ENCODE results near the gene CEP70. TPM values are rescaled to one million over a fixed set of nuclear protein-coding genes. Genes with fewer than 3 reads are reported as not detected.
A peak's percentile ranks its signal among the peaks of the same experiment; 100 is the strongest.

The CEP70 gene
- total and polyA plus RNA-seq, 2 of the 13 experiments (the other 11 are each of a cell fraction or from before 2014, with no cell fraction given): 4.0 to 22.3 TPM

DNA sequence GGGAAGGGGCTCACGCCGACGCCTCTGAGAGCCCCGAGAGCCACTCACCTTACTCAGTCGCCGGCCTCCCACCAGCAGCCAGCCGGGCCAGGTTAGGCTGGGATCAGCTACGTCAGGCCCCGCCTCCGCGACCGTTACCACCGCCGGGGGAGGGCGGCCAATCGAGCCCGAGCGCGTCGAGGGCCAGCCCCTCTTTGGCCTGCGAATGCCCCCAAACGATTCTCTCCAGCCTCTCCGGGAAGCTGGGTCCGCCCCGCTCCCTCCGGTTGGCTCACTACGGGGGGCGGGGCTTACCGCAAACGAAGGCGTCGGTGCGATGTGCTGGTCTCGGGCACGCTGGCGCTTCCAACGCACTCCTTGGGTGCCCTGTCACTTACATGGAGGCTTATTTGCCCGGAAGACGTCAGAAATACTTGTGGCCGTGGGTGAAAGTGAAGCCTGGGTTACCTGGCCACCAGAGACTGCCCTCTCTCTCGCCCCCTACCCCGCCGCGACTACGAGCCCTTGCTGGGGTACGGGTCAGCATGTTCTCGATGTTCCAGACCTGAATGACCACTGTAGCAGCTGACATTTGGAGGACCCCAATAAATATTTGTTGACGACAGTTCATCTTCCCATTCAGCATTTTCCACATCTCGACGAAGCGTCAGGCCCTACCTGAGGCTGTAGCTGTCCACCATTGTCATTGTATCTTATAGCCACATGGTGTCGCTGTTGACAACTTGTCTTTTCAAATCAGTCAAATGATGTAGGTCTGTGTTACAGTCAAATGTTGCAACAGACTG lies at the start of gene CEP70 (continued):
- TF ChIP-seq KLF16 (CRISPR knock-in tag; IDR thresholded peaks at IDR 0.05) (peak in 1 of 2 experiments; percentile 41; a peak in 2 of 4 replicates), HCFC1 (IDR thresholded peaks at IDR 0.05; ENCODE audit: low read depth, low read length) (no peak), HOXA3 (CRISPR knock-in tag; IDR thresholded peaks at IDR 0.05) (peak; percentile 87), HMGA1 (CRISPR knock-in tag; conservative IDR thresholded peaks at IDR 0.05) (no peak), FUBP1 (CRISPR knock-in tag; IDR thresholded peaks at IDR 0.05; ENCODE audit: borderline replicate concordance) (no peak), HIVEP1 (CRISPR knock-in tag; IDR thresholded peaks at IDR 0.05) (no peak), ZNF562 (CRISPR knock-in tag; IDR thresholded peaks at IDR 0.05; ENCODE audit: borderline replicate concordance) (no peak), ZNF460 (CRISPR knock-in tag; IDR thresholded peaks at IDR 0.05; ENCODE audit: borderline replicate concordance) (no peak), SP140L (CRISPR knock-in tag; IDR thresholded peaks at IDR 0.05; ENCODE audit: borderline replicate concordance) (no peak), ESRRA (CRISPR knock-in tag; IDR thresholded peaks at IDR 0.05; ENCODE audit: low read depth) (no peak), ZNF333 (CRISPR knock-in tag; IDR thresholded peaks at IDR 0.05; ENCODE audit: borderline replicate concordance) (no peak), GZF1 (CRISPR knock-in tag; IDR thresholded peaks at IDR 0.05) (no peak), NRL (CRISPR knock-in tag; IDR thresholded peaks at IDR 0.05; ENCODE audit: borderline replicate concordance) (no peak), SOX5 (CRISPR knock-in tag; IDR thresholded peaks at IDR 0.05; ENCODE audit: borderline replicate concordance) (peak; percentile 34), SMC3 (IDR thresholded peaks at IDR 0.05; ENCODE audit: low read length) (peak; percentile 85), SIX4 (CRISPR knock-in tag; IDR thresholded peaks at IDR 0.05) (no peak), NKX3-1 (CRISPR knock-in tag; IDR thresholded peaks at IDR 0.05) (0 out of 2 replicates have a peak, but pooled peaks have one; percentile 82), STAT5B (CRISPR knock-in tag; IDR thresholded peaks at IDR 0.05) (no peak), CHCHD3 (CRISPR knock-in tag; IDR thresholded peaks at IDR 0.05) (no peak)
- TF ChIP-seq, protein P1, sequence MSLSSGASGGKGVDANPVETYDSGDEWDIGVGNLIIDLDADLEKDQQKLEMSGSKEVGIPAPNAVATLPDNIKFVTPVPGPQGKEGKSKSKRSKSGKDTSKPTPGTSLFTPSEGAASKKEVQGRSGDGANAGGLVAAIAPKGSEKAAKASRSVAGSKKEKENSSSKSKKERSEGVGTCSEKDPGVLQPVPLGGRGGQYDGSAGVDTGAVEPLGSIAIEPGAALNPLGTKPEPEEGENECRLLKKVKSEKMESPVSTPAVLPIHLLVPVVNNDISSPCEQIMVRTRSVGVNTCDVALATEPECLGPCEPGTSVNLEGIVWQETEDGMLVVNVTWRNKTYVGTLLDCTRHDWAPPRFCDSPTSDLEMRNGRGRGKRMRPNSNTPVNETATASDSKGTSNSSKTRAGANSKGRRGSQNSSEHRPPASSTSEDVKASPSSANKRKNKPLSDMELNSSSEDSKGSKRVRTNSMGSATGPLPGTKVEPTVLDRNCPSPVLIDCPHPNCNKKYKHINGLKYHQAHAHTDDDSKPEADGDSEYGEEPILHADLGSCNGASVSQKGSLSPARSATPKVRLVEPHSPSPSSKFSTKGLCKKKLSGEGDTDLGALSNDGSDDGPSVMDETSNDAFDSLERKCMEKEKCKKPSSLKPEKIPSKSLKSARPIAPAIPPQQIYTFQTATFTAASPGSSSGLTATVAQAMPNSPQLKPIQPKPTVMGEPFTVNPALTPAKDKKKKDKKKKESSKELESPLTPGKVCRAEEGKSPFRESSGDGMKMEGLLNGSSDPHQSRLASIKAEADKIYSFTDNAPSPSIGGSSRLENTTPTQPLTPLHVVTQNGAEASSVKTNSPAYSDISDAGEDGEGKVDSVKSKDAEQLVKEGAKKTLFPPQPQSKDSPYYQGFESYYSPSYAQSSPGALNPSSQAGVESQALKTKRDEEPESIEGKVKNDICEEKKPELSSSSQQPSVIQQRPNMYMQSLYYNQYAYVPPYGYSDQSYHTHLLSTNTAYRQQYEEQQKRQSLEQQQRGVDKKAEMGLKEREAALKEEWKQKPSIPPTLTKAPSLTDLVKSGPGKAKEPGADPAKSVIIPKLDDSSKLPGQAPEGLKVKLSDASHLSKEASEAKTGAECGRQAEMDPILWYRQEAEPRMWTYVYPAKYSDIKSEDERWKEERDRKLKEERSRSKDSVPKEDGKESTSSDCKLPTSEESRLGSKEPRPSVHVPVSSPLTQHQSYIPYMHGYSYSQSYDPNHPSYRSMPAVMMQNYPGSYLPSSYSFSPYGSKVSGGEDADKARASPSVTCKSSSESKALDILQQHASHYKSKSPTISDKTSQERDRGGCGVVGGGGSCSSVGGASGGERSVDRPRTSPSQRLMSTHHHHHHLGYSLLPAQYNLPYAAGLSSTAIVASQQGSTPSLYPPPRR (CRISPR knock-in tag; IDR thresholded peaks at IDR 0.05; ENCODE audit: borderline replicate concordance): no peak; the same call in 1 of the 2 replicates
- TF ChIP-seq, protein P2, sequence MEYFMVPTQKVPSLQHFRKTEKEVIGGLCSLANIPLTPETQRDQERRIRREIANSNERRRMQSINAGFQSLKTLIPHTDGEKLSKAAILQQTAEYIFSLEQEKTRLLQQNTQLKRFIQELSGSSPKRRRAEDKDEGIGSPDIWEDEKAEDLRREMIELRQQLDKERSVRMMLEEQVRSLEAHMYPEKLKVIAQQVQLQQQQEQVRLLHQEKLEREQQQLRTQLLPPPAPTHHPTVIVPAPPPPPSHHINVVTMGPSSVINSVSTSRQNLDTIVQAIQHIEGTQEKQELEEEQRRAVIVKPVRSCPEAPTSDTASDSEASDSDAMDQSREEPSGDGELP (IDR thresholded peaks at IDR 0.05; ENCODE audit: borderline replicate concordance, low read depth): peak; percentile 32; the same call in 1 of the 2 replicates
